HG03060 (cell line): ENCODE results near the gene RASAL3.

Source experiments
- ATAC-seq: cut with Tn5 transposase; IDR thresholded peaks from one replicate; pipeline ENCODE4 v1.9.1; 2021; ENCODE audit warnings: low read depth, moderate number of reproducible peaks; ENCODE audit not compliant: unreplicated experiment

The RASAL3 gene

DNA sequence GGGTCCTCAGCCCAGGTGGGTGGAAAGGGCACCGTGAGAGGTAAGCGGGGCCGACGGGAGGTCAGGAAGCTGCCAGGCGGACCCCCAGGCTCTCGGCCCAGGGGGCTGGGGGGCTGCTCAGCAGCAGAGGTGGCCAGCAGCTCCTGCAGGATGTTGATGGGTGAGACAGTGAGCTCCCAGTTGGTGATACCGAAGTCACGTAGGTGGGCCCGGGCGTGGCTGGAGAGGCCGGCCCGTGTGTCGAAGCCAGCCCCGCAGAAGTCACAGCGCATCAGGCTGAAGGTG, 27.6 kb downstream of the RASAL3 start:
- no peak for ATAC-seq

- ATAC-seq: no peak
Observed at GRCh38 chr19:15436012-15436825, 28.1 kb downstream of the RASAL3 start.

- no peak for ATAC-seq
Observed at GRCh38 chr19:15433519-15434069, 30.8 kb downstream of the RASAL3 start.

DNA sequence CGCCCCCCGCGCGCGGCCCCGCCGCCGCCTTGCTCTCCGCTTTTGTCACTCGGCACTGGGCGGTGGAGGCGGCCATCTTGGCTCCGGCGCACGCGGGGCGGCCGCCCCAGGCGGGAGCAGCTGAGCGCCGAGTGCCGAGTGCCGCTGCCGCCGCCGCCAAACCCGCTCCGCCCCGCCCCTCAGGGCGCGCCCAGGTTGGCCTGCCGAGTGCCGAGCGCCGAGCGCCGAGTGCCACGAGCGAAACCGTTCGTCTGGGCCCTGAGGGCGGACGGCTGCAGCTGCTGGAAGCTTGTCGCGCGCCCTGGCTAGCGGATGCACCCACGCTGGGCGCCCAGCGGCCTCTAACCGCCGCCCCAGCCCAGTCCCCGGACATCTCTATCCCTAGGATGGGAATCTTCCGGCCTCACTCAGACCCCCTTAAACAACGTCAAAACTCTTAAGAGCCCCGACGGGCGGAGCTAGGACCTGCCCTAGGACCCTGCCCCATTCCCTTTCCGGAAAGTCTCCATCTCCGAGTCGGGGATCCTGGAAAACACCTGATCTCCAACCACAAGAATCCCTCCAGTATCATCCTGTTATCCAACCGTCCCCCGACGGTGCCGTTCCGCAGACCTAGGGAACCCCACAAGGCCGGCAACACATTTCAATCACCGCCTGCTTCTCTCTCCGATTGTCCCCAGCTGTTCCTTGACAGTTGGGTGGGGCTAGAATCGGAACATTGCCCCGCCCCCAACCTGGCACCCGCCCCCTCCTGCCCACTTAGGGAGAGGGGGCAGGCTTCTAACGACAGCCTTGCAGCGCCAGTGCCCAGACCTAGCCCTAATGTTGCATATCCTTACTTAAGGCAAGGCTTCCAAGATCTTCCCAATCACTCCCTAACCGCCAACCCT, 31.5 kb downstream of the RASAL3 start:
- no peak for ATAC-seq

DNA sequence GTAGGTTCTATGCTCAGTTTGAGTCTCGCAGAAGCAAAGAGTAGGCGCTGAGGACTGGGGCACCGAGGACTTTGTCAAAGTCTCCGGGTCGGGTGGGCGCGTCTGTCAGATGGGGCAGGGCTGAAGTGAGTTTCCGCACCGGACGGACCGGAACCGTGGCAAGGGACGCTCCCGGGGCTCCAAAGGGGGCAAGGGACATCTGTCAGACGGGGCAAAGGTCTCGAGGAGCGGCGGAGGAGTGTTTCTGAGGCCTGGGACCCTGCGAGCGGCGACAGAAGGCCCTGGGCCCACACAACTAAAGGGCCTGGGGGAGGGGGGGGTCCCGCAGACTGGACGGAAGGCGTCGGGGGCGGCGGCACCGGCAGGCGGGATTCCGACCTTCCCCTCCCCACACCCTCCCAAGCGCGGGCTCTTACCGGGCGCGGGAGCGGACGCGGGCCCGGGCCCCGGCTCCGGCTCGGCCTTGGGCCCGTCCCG, 32.3 kb downstream of the RASAL3 start:
- no peak for ATAC-seq

GRCh38 chr19:15431396-15432017, 32.8 kb downstream of the RASAL3 start:
- ATAC-seq: no peak

DNA sequence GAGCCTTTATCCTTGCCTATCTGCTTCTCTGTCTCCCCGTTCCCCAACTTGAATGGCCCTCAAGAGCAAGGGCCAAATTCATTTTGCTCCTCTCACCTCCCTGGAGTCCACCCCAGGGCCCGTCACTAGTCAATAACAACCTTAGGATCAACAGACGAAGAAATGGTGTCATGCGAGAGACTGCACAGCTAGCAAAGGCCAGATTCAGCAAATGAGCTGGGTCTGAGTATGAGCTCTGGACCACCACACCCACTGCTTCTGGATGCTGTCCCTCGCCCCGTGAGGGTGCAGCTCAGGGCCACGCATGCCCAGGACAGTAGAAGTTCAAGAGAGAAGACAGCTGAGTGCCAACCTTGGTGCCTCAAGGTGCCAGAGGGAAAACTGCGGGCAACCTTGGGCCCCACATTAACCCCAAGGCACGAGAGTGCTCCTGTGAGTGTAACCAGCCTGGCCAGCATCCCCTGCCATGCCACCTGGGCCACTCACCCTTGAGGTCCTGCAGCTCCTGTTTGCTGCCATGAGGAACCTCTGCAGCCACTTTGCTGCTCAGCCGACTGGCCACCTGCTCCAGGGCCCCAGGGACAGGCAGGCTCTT, 33.7 kb downstream of the RASAL3 start:
- no peak for ATAC-seq

DNA sequence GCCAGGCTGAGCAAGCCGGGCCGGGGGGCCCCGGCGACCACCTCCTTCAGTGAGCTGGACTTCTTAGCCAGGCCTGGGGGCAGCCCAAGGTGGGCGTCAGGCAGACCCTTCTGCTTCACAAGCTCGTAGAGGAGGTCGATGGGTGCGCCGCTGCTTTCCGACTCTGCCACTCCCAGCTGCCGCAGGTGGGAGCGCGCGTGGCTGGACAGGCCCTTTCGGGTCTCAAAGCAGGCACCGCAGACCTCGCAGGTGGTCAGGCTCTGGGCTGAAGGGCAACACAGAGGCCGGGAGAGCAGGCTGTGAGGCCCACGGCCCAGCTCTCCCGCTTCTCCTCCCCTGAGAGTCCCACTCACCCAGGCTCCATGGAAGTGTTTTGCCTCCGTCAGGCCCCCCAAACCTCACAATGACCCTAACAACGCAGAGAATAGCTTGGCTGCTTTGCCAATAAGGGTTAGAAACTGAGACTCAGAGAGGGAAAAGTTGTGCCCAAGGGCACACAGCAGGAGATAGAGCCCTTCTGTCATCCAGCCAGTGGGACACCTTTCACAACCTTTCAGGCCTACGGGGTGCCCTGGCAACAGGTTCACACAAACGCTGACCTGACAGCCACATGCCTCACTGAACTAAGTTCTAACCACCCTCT, 34.4 kb downstream of the RASAL3 start:
- ATAC-seq: no peak

DNA sequence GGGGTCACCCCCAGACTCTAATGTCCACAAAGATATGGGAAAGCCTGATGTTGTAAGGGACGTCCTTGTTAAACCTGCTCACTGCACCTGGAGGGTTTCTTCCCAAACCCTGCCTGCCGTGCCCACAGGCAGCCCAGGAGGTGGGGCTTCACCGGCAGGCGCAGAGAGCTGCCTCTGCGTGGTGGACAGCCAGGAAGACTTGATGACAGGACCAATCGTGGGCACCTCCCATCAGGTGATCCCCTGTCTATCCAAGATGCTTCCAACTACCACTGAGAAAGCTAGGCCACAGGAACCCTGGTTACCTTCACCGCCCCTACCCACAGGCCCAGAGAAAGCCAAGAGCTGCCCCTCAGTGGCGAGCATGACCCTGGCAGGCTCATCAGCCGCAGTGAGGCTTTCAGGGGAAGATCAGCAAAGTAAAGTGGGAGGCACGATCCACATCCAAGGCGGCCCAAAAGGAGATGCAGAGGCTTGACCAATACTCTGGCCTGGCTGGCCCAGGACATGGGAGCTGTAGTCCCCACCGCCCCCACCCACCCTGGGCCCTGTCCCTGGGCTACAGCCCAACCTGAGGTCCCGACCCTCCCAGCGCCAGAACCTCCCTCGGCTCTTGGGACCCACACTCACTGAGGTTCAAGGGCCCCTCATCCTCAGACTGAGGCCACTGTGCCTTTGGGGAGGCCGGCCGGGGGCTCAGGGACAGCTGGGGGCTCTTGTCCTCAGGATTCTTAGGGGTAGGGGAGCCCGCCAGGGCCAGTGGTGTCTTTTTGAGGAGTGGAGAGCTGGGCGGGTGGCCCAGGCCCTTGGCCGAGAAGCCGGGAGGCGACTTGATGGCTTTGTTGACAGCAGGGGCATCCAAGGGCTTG, 35.2 kb downstream of the RASAL3 start:
- no peak for ATAC-seq

GRCh38 chr19:15427991-15428471, 36.3 kb downstream of the RASAL3 start:
- no peak for ATAC-seq

- ATAC-seq: no peak
Observed at GRCh38 chr19:15427350-15427700, 37.0 kb downstream of the RASAL3 start.

- ATAC-seq: no peak
Observed at GRCh38 chr19:15426485-15427349, 37.6 kb downstream of the RASAL3 start.

- ATAC-seq: no peak
Observed at GRCh38 chr19:15425321-15425950, 38.9 kb downstream of the RASAL3 start.

- no peak for ATAC-seq
Observed at GRCh38 chr19:15424692-15425272, 39.6 kb downstream of the RASAL3 start.

GRCh38 chr19:15424121-15424520, 40.2 kb downstream of the RASAL3 start:
- no peak for ATAC-seq

DNA sequence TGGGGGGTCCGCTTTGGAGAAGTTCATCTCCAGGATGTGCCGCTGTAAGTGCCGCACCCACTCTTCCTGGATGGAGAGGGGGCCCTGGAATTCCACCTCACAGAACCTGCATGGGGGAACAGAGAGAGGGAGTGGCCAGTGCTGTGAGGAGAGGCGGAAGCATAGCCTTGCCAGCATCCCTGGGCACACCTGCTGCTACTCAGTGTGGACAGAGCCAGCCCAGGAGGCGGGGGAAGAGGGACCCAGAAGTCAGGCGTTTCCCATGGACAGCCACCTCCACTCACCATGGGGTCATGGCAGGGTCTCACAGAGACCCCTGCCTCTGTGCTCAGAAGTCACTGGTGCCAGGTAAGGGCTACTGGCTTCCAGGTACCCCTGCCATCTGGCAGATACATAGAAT, 41.2 kb downstream of the RASAL3 start:
- no peak for ATAC-seq

DNA sequence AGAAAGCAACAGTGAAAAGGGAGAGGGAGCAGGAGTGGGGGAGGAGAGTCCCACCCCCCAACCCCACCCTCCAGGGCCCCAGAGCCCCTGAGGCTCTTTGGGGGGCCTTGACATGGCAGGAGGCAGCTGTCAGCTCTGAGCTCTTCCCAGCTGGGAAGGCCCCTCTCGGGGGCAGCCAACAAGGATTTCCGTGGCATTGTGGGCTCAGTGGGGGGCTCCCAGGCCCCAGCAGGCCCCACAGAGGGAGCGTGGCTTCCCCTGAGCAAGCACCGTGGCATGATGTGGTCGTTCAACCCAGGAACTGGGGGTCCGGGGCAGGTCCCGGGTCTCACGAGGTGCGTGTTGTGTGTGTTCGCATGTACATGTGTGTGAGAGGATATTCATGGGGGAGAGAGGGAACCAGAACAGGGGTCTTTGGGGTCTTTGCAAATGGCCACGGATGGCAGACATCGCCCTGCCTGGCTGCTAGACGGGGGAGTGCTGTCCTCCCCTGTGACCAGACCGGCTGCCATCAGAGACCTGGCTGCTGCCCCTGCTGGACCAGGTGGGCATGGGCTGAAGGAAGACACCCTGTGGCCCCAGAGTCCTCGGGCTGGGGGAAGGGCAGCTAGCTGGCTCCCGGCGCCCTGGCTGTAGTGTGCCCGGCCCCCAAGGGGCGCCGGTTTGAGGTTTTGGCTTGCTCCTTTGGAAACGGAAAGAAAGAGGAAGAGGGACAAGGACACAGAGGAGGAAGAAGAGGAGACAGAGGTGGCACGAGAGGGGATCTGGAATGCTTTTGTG, 41.9 kb downstream of the RASAL3 start:
- ATAC-seq: no peak
